HUES48 (cell line): ENCODE data around the gene SS18.

Experiments
- H3K27ac ChIP-seq: one replicate; pipeline ENCODE4 v1.7.0; 2013; ENCODE audit warnings: low read depth, low read length, inconsistent platforms
- H3K27me3 ChIP-seq: 2 replicates; pipeline ENCODE4 v1.6.1; 2013; ENCODE audit warnings: mild to moderate bottlenecking, low read length; ENCODE audit not compliant: control insufficient read depth, insufficient read depth
- H3K36me3 ChIP-seq: 2 replicates; pipeline ENCODE4 v1.6.1; 2013; ENCODE audit warnings: low read length; ENCODE audit not compliant: control insufficient read depth, insufficient read depth
- H3K4me1 ChIP-seq: 2 replicates; pipeline ENCODE4 v1.6.1; 2013; ENCODE audit warnings: mild to moderate bottlenecking, low read length; ENCODE audit not compliant: control insufficient read depth, insufficient read depth
- H3K4me3 ChIP-seq: 2 replicates; pipeline ENCODE4 v1.5.1; 2013; ENCODE audit warnings: mild to moderate bottlenecking, low read depth, low read length
- H3K9ac ChIP-seq: 2 replicates; pipeline ENCODE4 v1.6.1; 2013; ENCODE audit warnings: mild to moderate bottlenecking, low read depth, low read length, moderate library complexity
- H3K9me3 ChIP-seq: 2 replicates; pipeline ENCODE4 v1.6.1; 2013; ENCODE audit warnings: low read length; ENCODE audit not compliant: control insufficient read depth, insufficient read depth

Gene SS18

DNA sequence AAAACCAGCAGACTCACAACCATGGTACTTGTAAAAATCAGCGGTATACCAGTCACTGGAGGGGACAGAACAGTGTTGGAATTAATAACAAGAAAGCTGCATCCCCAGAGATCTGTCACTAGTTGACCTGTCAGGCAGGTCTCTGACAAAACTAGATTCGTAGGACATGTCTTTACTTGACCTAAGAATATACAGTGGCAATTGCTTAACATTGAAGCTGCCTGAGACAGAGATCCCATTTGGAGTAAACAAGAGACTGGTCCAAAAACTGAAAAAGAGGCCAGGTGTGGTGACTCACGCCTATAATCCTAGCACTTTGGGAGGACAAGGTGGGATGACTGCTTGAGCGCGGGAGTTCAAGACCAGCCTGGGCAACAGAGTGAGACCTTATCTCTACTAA lies 7.2 kb upstream of the SS18 start:
- no peak overlapping the region for H3K27ac ChIP-seq
- H3K9ac ChIP-seq: no peak overlapping the region
- no peak overlapping the region for H3K4me3 ChIP-seq
- H3K4me1 ChIP-seq: no peaks in the 10 kb centered on the region
- no peaks in the 10 kb centered on the region for H3K27me3 ChIP-seq
- no peaks in the 10 kb centered on the region for H3K9me3 ChIP-seq
- no peaks in the 10 kb centered on the region for H3K36me3 ChIP-seq

DNA sequence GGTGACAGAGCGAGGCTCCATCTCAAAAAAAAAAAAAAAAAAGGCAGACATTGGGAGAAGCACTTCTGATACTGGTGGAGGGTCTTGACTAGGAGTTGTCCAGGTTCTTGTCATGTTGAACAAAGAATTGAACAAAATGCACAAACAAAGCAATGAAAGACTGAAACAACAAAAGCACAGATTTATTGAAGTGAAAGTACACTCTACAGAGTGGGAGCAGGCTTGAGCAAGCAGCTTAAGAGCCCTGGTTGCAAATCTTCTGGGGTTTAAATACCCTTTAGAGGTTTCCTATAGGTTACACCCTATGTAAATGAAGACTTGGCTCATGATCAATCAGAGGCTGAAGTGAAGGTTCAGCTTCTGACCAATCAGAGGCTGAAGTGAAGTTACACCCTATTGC lies 6.4 kb upstream of the SS18 start:
- H3K27ac ChIP-seq: no peak overlapping the region
- H3K9ac ChIP-seq: no peak overlapping the region
- H3K9me3 ChIP-seq: no peaks in the 10 kb centered on the region
- no peaks in the 10 kb centered on the region for H3K4me1 ChIP-seq
- no peaks in the 10 kb centered on the region for H3K27me3 ChIP-seq
- H3K36me3 ChIP-seq: no peaks in the 10 kb centered on the region
- no peak overlapping the region for H3K4me3 ChIP-seq

DNA sequence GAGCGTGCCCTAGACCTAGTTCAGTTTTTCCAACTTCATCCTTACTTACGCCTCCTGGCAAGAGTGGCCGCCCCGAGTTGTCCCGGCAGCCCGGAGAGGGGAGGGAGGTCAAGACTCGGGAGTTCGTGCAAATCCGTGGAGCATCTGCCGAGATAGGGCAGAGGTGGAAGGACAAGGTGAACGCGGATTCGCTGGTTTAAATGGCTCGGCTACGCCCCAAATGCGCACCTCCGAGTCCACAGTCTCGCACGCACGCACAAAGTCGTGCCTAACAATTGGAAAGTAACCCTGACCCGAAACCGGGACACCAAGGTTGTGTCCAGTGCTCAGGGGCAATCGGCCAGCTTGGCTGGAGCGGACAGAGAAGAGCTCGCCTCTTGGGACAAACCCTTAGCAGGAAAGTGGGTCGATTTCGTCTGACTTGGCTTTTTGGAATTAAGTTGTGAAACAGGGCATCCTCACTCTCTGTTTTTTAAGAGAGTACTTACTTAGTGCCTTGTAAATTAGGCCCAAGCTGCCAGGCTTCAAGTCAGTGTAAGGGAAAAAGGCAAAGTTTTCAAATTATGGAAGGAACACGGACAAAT lies 726 bp upstream of the SS18 start:
- Histone ChIP-seq H3K27ac (peak overlapping the region; percentile 97), H3K9ac (peak overlapping the region; percentile 93), H3K4me1 (peaks cover 9% of the 10 kb centered on the region)

DNA sequence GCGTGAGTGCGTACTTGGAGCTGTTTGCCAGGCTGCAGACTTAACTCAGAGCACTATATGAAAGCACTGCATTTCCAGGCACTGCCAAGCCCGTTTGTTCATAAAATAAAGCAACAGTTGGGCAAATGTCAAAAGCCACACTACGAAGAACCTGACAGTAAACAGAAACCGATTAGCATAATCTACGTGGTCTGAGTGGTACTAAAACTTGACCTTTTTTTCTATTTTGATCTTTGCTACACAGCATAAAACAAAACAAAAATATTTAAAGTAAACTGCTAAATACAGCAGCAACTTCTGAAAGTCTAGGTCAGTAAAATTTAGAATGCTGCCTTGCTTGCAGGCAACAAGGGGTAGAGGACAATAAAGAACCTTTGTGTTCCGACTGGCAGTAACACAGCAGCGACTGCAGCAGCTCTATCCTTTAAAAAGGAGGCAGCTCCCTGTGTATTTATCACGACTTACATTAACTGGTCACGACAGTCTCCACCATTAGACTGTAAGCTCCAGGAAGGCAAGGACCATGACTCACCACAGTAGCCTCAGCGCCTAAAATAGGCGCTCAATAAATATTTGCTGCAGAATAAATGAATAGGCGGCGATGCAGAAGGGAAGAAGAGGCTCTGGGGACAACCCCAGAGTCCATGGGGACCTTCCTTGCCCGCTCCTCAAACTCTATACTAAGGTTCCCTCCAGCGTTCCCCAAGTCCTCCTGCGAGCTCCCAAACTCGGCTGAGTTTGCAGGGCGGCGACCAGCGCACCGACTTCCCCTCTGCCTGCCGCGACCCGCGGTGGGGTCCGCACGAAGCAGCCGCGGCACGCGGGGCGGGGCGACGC lies 902 bp downstream of the SS18 start:
- H3K36me3 ChIP-seq: peaks cover 30% of the 10 kb centered on the region
- H3K4me3 ChIP-seq: peak overlapping the region; percentile 94
- no peaks in the 10 kb centered on the region for H3K27me3 ChIP-seq
- H3K27ac ChIP-seq: peak overlapping the region; percentile 97
- H3K9ac ChIP-seq: peak overlapping the region; percentile 93
- H3K4me1 ChIP-seq: peaks cover 9% of the 10 kb centered on the region
- no peaks in the 10 kb centered on the region for H3K9me3 ChIP-seq

More for the DNA sequence above, 726 bp upstream of the SS18 start:
- H3K27me3 ChIP-seq: no peaks in the 10 kb centered on the region
- peaks cover 14% of the 10 kb centered on the region for H3K36me3 ChIP-seq
- H3K4me3 ChIP-seq: peak overlapping the region; percentile 94
- H3K9me3 ChIP-seq: no peaks in the 10 kb centered on the region

DNA sequence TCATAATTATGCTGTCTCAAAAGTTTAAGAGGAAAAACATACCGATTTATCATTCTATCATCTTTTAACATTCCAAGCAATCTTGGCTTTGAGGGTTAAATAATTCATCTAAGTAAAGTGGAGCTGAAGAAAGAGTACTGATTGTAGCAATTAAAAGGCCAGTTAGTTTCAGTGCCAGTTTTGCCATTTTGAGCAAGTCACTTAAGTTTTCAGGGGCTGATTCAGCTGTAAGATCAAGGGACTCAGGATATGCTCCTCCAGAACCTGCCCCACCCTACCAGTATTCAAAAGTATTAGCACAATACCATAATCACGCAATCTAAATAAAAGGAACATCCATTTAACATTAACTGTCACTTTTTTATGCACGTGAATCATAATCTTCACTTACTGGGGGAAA lies 1.9 kb downstream of the SS18 start:
- peaks cover 38% of the 10 kb centered on the region for H3K36me3 ChIP-seq
- no peaks in the 10 kb centered on the region for H3K27me3 ChIP-seq
- H3K4me3 ChIP-seq: peak overlapping the region; percentile 94
- peaks cover 9% of the 10 kb centered on the region for H3K4me1 ChIP-seq
- H3K9me3 ChIP-seq: no peaks in the 10 kb centered on the region
- no peak overlapping the region for H3K9ac ChIP-seq
- no peak overlapping the region for H3K27ac ChIP-seq

DNA sequence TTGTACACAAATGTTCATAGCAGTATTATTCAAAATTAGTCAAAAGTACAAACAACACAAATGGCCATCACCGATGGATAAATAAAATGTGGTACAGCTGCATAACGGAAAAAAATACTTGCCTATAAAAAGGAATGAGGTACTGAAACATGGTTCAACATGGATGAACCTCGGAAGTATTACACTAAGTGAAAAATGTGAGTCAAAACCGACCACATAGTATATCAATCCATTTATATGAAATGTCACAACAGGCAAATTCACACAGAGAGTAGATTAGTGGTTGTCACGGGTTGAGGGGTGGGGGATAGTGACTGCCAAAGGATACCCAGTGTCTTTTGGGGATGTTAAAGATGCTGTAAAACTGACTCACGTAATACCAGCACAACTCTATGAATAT lies 3.5 kb downstream of the SS18 start:
- H3K4me1 ChIP-seq: peaks cover 9% of the 10 kb centered on the region
- H3K27me3 ChIP-seq: no peaks in the 10 kb centered on the region
- no peak overlapping the region for H3K27ac ChIP-seq
- H3K36me3 ChIP-seq: peaks cover 54% of the 10 kb centered on the region
- H3K9me3 ChIP-seq: no peaks in the 10 kb centered on the region
- no peak overlapping the region for H3K9ac ChIP-seq
- no peak overlapping the region for H3K4me3 ChIP-seq

DNA sequence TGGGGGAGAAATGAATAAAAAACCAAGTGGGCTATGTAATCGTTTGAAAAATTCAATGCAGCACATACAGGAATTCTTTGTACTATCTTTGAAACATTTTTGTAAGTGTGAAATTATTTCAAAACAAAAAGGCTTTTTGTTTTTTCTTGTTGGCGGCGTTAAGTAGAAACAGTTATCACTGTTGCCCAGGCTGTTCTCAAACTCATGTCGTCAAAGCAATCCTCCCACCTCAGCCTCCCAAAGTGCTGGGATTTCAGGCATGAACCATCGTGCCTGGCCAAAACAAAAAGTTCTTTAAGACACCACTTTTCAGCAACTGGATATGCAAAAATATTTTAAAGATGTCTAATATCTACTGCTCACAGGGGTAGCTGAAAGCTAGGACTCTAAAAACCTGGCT lies 5.4 kb downstream of the SS18 start:
- Histone ChIP-seq H3K27ac (no peak overlapping the region), H3K4me3 (no peak overlapping the region), H3K9me3 (no peaks in the 10 kb centered on the region), H3K36me3 (peaks cover 59% of the 10 kb centered on the region), H3K4me1 (peaks cover 9% of the 10 kb centered on the region), H3K27me3 (no peaks in the 10 kb centered on the region), H3K9ac (no peak overlapping the region)

DNA sequence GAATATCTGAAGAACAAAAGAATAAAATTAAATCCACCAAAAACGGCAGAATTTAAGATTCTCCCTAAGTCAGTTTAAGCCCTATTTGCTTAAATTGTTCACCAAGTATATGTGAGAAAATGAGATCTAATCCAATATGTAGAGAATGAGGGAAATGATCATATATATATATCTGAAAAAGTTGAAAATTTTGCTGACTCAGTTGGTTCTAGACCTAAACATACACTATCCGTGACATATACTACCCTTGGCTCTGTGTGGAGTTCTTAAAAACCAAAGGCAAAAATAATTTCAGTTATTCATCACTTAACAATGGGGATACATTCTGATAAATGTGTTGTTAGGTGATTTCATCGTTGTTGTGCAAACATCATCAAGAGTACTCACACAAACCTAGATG lies 7.3 kb downstream of the SS18 start:
- Histone ChIP-seq H3K36me3 (peaks cover 63% of the 10 kb centered on the region), H3K27me3 (no peaks in the 10 kb centered on the region), H3K4me3 (no peak overlapping the region), H3K4me1 (no peaks in the 10 kb centered on the region), H3K27ac (no peak overlapping the region), H3K9ac (no peak overlapping the region), H3K9me3 (no peaks in the 10 kb centered on the region)

DNA sequence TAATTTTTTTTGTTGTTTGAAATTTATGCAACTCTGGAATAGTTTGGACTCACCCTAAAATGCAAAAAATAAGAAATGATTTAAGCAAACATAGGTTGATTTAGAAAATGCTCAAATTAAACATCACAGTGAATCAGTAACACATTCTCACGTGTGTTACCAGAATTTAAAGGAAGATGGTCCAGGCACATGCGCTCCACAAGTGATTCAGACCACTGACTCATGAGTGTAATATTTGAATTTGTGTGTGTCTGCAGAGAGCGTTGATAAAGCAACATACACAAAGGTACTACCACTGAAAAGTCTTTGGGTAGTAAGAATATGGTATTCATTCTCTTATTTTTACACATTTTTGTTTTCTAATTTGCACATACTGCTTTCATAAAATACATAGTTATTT lies 7.9 kb downstream of the SS18 start:
- H3K27me3 ChIP-seq: no peaks in the 10 kb centered on the region
- H3K4me1 ChIP-seq: no peaks in the 10 kb centered on the region
- H3K9ac ChIP-seq: no peak overlapping the region
- H3K9me3 ChIP-seq: no peaks in the 10 kb centered on the region
- peaks cover 69% of the 10 kb centered on the region for H3K36me3 ChIP-seq
- no peak overlapping the region for H3K27ac ChIP-seq
- no peak overlapping the region for H3K4me3 ChIP-seq

DNA sequence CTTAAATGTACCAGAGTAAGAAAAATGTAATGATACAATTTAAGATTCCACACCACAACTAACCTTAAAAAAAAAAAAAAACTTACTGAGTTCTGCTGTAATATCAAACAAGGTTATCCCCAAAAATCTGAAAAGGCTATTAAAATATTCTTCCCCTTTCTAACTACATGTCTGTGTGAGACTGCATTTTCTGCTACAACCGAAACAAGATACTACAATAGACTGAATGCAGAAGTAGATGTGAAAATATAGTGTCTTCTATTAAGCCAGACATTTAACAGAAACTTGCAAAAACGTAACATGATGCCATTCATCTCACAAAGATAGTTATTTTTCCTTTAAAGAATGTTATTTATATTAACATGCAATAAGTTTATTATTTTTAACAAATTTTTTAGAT lies 16.2 kb downstream of the SS18 start:
- no peaks in the 10 kb centered on the region for H3K9me3 ChIP-seq
- no peaks in the 10 kb centered on the region for H3K4me1 ChIP-seq
- peaks cover 81% of the 10 kb centered on the region for H3K36me3 ChIP-seq
- no peaks in the 10 kb centered on the region for H3K27me3 ChIP-seq
- no peak overlapping the region for H3K9ac ChIP-seq
- H3K4me3 ChIP-seq: no peak overlapping the region
- no peak overlapping the region for H3K27ac ChIP-seq

DNA sequence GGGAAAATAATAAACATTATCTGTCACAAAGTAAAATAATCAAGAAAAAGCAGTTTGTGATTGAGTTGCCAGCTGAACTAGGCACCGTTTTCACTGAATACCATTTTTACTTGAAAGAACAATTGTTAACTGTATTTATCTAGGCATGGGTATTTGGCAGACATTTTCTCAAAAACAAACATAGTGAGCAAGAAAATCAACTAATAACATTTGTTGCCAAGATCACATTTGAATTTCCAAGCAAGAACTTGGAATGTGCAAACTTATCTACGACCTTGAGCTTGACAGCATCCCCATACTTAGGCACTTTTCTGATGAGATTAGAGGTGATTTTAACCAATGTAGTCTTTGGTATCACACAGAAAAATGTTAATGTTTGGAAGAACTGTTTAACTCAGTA lies 16.7 kb downstream of the SS18 start:
- Histone ChIP-seq H3K27ac (no peak overlapping the region), H3K9me3 (no peaks in the 10 kb centered on the region), H3K27me3 (no peaks in the 10 kb centered on the region), H3K4me3 (no peak overlapping the region), H3K9ac (no peak overlapping the region), H3K36me3 (peaks cover 84% of the 10 kb centered on the region), H3K4me1 (no peaks in the 10 kb centered on the region)
